ENCODE results near the gene TMC1.
"Not testable (repeated sequence)": the region's sequence is repeated elsewhere in the genome, so short reads cannot be mapped to it uniquely, and the experiment has no call there.

TMC1 gene

DNA sequence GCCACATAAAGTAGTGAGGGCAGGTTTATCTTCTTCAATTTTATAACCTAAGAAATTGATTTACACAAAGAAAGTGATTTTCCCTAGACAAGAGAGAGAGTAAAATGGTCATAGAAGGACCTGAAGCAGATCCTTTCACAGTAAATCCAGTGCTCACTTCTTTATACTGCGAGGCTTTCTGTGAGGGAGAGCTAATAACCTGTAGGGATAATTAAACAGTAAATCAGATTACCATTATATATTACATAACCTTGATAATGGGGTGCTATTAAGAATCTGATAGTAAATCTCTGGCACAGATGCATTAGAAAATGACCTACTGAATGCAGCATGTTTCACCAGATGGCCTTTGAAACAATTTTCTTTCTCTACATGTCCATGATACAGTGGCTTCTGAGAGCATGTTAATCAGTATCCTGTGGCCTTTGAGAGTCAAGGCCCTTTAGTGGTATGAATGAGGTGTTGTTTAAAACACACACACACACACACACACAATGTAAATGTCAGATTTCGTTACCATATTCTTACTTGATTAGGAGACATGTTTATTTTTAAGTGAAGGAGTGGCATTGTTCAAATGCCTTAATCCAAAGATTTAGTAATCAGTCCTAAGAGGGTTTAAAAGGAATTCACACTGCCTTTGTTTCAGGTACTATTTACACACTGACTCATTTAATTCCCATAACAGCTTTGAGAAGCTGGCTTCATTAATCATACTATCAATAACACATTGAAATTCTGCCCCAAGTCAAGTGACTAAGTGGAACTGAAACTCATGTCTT is 306.7 kb downstream of the TMC1 start:
- peaks cover 1% of the 10 kb centered on the region for H3K27me3 Mint-ChIP-seq
- H3K36me3 Mint-ChIP-seq, result no peaks in the 10 kb centered on the region

DNA sequence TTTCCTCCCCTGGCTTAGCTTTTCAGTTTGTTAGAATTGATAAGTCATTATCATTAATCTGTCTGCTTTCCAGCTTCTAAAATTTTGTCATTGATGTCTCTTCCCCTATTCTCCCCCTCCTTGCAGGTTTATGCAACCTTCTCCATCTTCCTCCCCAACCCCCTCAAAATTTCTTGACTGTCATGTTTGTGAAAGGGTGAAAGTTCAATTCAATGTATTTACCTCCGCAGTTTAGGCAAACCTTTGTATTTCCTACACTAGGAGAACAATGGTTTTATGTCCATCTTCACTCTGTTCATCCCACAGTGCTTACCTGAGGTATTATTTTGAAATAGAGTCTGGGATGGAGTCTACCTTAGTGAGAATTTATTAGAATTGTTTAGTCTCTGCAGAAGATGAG is 313.6 kb downstream of the TMC1 start:
- no peak overlapping the region for H3K27ac Mint-ChIP-seq
- H3K4me1 Mint-ChIP-seq (ENCODE audit: low read depth), result no peaks in the 10 kb centered on the region
- H3K27me3 Mint-ChIP-seq, result peaks cover 1% of the 10 kb centered on the region

More for the DNA sequence above, 306.7 kb downstream of the TMC1 start:
- no peaks in the 10 kb centered on the region for H3K9me3 Mint-ChIP-seq (ENCODE audit: low read depth)
- no peak overlapping the region for H3K4me3 Mint-ChIP-seq
- no peaks in the 10 kb centered on the region for H3K4me1 Mint-ChIP-seq (ENCODE audit: low read depth)
- H3K27ac Mint-ChIP-seq, result no peak overlapping the region

DNA sequence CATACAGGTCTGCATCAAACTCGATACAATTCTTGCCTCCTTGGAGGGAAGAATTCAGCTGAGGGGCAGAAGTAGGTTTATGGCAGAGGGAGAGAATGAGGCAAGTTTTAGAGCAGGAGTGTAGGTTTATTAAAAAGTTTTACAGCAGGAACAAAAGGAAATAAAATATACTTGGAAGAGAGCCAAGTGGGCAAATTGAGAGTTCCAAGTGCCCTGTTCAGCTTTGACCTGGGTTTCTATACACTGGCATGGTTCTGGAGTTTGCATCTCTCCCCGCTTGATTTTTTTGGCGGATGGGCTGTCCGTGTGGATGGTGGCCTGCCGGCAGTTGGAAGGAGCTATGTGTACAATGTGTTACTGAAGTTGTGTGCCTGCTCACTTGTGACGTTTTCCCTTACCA is 315.4 kb downstream of the TMC1 start:
- no peak overlapping the region for H3K27ac Mint-ChIP-seq
- H3K4me1 Mint-ChIP-seq (ENCODE audit: low read depth), result no peaks in the 10 kb centered on the region
- no peaks in the 10 kb centered on the region for H3K9me3 Mint-ChIP-seq (ENCODE audit: low read depth)
- peaks cover 1% of the 10 kb centered on the region for H3K27me3 Mint-ChIP-seq
- no peak overlapping the region for H3K4me3 Mint-ChIP-seq
- no peaks in the 10 kb centered on the region for H3K36me3 Mint-ChIP-seq

More for the DNA sequence above, 313.6 kb downstream of the TMC1 start:
- no peaks in the 10 kb centered on the region for H3K9me3 Mint-ChIP-seq (ENCODE audit: low read depth)
- H3K36me3 Mint-ChIP-seq, result no peaks in the 10 kb centered on the region
- no peak overlapping the region for H3K4me3 Mint-ChIP-seq

DNA sequence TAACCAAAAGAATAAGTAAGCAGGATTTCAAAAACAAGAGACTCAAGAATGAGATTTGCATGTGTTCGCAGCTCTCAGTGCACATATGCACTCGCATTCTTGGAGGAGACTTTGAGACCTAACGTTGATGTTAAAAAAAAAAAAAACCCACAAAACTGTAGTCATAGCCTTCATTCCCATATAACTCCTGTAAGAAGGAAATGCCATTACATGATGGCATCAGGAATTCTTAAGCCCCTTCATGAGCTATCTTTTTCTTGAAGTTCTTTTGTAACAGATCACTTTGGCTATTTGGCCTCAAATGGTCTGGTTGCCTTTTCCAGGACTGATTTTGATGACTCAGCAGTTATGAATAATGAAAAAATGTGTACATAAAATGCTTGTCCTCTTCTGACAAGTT is 317.7 kb downstream of the TMC1 start:
- H3K27me3 Mint-ChIP-seq, result peaks cover 1% of the 10 kb centered on the region
- no peaks in the 10 kb centered on the region for H3K9me3 Mint-ChIP-seq (ENCODE audit: low read depth)
- no peaks in the 10 kb centered on the region for H3K4me1 Mint-ChIP-seq (ENCODE audit: low read depth)
- H3K4me3 Mint-ChIP-seq, result no peak overlapping the region
- no peaks in the 10 kb centered on the region for H3K36me3 Mint-ChIP-seq
- no peak overlapping the region for H3K27ac Mint-ChIP-seq

DNA sequence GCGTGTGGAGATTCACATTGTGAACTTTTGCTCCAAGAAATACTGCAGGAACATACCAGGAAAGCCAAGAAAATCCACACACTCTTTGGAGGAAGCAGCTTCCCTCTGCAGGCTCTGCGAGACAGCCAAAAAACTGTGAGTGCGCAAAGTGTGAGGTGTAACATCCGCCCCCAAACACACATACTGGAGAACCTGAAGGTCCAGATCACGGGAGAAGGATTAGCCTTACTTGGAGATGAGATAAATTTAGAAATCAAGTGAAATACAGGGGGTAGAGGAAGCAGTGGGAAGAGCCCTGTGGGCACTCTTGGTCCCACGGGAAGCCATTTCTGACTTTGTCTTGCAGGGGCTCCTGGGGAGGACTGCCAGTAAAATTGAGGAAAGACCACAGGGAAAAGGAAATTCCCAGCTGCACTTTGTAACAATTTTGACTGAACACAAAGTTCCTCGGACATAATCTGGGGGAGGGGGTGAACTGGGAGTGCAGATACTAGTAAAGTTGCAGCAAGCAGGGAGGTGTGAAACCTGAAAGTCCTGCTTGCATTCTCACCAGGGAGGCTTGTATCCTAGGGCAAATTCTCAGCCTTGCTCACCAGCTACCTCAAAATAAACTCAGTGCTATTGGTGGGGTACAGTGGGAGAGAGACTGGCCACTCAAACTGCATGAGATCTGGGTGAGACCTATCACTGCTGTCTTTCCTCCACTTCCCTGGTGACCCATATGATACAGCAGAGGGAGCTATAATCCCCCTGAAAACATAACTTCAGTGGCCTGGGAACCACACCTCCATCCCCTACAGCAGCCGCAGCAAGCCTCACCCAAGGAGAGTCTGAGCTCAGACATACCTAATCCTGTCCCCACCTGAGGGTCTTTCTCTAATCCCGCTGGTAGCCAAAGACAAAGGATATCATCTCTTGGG is 322.4 kb downstream of the TMC1 start:
- H3K4me1 Mint-ChIP-seq (ENCODE audit: low read depth), result no peaks in the 10 kb centered on the region
- H3K27me3 Mint-ChIP-seq, result peaks cover 2% of the 10 kb centered on the region
- H3K27ac Mint-ChIP-seq, result no peak overlapping the region
- no peak overlapping the region for H3K4me3 Mint-ChIP-seq
- peaks cover 21% of the 10 kb centered on the region for H3K9me3 Mint-ChIP-seq (ENCODE audit: low read depth)
- H3K36me3 Mint-ChIP-seq, result no peaks in the 10 kb centered on the region

DNA sequence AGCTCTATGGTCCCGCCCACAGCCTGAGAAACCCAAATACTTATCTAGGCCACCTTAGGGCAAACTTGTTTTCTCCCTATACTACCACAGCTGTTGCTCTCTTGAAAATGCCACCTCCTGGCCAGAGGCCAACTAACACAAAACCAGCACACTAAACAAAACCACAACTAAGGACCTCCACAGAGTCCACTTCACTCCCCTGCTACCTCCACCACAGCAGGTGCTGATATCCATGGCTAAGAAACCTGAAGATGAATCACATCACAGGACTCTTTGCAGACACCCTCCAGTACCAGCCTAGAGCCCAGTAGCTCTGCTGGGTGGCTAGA is 323.0 kb downstream of the TMC1 start:
- H3K4me1 Mint-ChIP-seq (ENCODE audit: low read depth), result no peaks in the 10 kb centered on the region
- peaks cover 2% of the 10 kb centered on the region for H3K27me3 Mint-ChIP-seq
- no peak overlapping the region for H3K4me3 Mint-ChIP-seq
- no peak overlapping the region for H3K27ac Mint-ChIP-seq
- H3K9me3 Mint-ChIP-seq (ENCODE audit: low read depth), result peaks cover 21% of the 10 kb centered on the region
- no peaks in the 10 kb centered on the region for H3K36me3 Mint-ChIP-seq

DNA sequence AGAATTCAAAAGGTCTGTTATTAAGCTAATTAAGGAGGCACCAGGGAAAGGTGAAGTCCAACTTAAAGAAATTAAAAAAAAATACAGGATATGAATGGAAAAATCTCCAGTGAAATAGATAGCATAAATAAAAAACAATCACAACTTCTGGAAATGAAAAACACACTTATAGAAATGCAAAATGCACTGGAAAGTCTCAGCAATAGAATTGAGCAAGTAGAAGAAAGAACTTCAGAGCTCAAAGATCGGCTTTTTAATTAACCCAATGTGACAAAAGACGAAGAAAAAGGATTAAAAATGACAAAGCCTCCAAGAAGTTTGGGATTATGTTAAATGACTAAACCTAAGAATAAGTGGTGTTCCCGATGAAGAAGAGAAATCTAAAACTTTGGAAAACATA is 323.6 kb downstream of the TMC1 start:
- not testable (repeated sequence) for H3K27ac Mint-ChIP-seq; H3K27me3 Mint-ChIP-seq; H3K4me1 Mint-ChIP-seq (ENCODE audit: low read depth); H3K4me3 Mint-ChIP-seq; H3K36me3 Mint-ChIP-seq
- H3K9me3 Mint-ChIP-seq (ENCODE audit: low read depth), result peaks cover 25% of the 10 kb centered on the region

DNA sequence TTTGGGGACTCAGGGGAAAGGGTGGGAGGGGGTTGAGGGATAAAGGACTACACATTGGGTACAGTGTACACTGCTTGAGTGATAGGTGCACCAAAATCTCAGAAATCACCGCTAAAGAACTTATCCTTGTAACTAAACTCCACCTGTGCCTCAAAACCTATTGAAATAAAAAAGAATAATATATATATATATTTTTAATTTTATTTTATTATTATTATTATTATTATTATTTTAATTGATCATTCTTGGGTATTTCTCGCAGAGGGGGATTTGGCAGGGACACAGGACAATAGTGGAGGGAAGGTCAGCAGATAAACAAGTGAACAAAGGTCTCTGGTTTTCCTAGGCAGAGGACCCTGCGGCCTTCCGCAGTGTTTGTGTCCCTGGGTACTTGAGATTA is 328.8 kb downstream of the TMC1 start:
- H3K4me1 Mint-ChIP-seq (ENCODE audit: low read depth); H3K4me3 Mint-ChIP-seq; H3K27me3 Mint-ChIP-seq; H3K36me3 Mint-ChIP-seq; H3K27ac Mint-ChIP-seq: not testable (repeated sequence)
- H3K9me3 Mint-ChIP-seq (ENCODE audit: low read depth), result peaks cover 15% of the 10 kb centered on the region

DNA sequence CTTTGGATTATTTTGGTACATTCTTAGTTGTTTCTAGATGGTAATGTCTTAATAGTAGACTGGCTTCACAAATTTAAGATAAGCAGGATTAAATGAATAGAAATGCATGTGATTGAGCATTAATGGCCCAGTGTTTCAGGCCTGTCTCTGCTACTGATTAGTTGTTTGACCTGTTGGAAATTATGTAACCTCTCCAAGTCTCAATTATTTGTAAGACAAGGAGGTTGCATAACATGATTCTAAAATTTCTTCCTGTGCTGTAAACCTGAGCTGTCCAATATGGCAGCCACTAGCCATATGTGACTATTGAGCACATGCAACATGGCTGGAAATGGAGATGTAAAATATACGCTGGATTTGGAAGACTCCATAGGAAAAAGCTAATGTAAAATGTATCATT is 333.9 kb downstream of the TMC1 start:
- Mint-ChIP-seq H3K36me3 (no peaks in the 10 kb centered on the region), H3K4me1 (ENCODE audit: low read depth) (no peaks in the 10 kb centered on the region), H3K4me3 (no peak overlapping the region), H3K9me3 (ENCODE audit: low read depth) (no peaks in the 10 kb centered on the region), H3K27ac (no peak overlapping the region), H3K27me3 (peaks cover 2% of the 10 kb centered on the region)

DNA sequence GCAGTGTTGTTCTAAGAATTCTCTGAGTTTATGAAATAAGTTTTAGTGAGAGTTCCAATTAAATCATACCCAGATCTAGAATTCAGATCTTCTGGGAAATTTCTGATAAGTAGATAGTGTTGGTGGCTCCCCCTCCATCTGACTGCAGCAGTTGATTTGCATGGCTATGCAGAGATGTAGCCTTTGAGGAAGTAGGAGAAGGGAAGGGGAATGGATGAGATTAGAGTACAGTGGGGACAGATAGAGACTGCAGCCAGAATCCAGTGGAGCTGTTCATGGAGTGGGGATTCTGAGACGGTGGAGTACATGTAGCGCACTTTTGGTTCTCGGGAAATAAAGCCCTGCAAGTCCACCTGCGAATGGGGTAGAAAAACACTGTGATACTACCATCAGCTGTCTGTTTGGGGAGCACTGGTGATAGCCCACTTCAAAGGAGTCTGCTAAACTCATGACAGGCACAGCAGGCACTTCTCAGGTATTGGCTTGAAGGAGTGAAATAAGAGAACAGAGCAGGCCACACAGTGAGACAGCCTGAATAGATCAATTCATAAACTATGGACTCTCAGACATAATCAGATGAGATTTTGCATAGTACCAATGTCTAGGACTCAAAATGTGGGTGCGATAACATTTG is 334.6 kb downstream of the TMC1 start:
- H3K4me1 Mint-ChIP-seq (ENCODE audit: low read depth), result no peaks in the 10 kb centered on the region
- H3K27ac Mint-ChIP-seq, result no peak overlapping the region
- H3K4me3 Mint-ChIP-seq, result no peak overlapping the region
- no peaks in the 10 kb centered on the region for H3K36me3 Mint-ChIP-seq
- H3K27me3 Mint-ChIP-seq, result peaks cover 2% of the 10 kb centered on the region
- H3K9me3 Mint-ChIP-seq (ENCODE audit: low read depth), result no peaks in the 10 kb centered on the region

DNA sequence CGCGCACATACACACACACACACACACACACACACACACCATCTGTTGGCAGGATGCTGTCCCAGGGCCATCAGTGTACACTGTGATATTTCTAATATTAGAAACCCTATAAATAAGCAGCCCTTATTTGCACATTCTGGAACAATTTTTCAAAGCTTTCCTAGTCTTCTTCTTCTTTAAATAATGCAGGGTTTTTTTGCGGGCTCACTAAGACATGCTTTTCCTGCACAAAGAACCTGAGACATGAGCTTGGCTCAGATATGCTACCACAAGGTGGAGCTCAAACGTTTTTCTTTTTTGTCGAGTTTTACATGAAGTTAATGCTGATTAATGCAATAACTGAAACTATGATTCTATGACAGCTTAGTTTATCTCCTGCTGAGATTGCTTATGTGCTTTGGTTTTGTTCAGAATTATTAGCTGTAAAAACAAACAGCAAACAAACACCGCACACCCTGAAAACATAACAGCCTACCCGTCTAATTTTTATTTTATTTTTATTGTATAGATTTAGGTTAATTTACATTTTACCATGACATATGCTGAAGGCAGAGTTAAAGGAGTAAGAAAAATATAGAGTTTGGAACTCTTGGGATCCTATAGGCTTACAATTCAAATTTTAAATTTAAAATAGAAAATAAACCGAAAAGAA is 335.7 kb downstream of the TMC1 start:
- no peaks in the 10 kb centered on the region for H3K27me3 Mint-ChIP-seq
- H3K9me3 Mint-ChIP-seq (ENCODE audit: low read depth), result no peaks in the 10 kb centered on the region
- no peaks in the 10 kb centered on the region for H3K36me3 Mint-ChIP-seq
- H3K4me3 Mint-ChIP-seq, result no peak overlapping the region
- no peak overlapping the region for H3K27ac Mint-ChIP-seq
- no peaks in the 10 kb centered on the region for H3K4me1 Mint-ChIP-seq (ENCODE audit: low read depth)

DNA sequence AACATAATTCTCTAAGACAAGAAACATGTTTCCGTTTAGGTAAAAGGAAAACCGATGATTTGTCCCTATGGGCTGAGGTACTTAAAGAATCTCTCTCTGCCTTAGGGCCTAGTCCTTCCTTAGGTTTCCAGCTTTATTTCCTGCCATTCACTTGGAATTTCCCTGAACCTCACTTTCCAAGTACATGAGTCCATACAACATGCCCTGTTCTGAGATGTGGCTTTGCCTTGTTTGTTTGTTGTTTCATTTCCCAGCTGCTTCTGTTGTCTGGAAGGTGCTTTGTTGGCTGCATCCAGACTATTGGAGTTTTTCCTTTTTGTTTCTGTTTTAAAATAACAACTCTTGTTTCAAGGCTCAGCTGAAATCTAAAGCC is 336.2 kb downstream of the TMC1 start:
- no peaks in the 10 kb centered on the region for H3K36me3 Mint-ChIP-seq
- H3K9me3 Mint-ChIP-seq (ENCODE audit: low read depth), result no peaks in the 10 kb centered on the region
- no peaks in the 10 kb centered on the region for H3K4me1 Mint-ChIP-seq (ENCODE audit: low read depth)
- no peak overlapping the region for H3K27ac Mint-ChIP-seq
- H3K4me3 Mint-ChIP-seq, result no peak overlapping the region
- no peaks in the 10 kb centered on the region for H3K27me3 Mint-ChIP-seq

DNA sequence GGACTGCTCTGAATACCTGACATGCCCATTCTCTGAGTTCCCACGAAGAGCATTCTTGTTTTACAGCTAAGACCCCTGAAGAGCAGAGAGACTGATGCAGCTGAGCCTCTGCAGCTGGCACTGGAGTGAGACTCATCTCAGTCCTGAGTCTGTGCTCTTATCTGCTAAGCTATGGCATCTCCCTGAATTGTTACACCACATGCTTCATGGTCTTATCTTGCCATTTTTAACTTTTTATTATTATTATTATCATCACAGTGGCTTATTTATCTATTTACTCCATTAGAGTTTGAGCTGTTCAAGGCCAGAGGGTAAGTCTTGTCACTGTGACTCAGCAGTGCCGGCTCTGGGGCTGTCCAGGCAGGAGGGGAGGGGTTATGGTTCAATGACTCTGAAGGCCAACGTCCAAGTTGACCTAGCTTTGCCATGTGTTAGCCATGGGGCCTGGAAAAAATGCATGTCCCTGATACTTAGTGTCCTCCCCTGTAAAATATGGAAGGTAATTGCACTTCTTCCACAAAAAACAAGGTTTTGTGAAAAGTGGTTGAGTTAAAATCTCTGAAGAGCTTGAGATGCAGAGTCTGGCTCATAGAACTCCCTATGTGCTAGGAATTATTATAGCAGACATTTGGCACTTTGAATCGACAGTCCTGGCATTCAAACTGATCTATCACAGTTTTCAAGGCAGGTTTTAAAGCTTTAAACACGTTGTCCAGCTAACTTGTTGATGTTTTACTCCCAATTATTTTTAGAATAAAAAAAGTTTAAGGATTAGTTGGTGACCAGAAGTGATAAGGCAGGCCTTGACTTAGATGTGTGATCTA is 336.9 kb downstream of the TMC1 start:
- no peak overlapping the region for H3K4me3 Mint-ChIP-seq
- no peak overlapping the region for H3K27ac Mint-ChIP-seq
- no peaks in the 10 kb centered on the region for H3K27me3 Mint-ChIP-seq
- no peaks in the 10 kb centered on the region for H3K9me3 Mint-ChIP-seq (ENCODE audit: low read depth)
- no peaks in the 10 kb centered on the region for H3K4me1 Mint-ChIP-seq (ENCODE audit: low read depth)
- no peaks in the 10 kb centered on the region for H3K36me3 Mint-ChIP-seq

DNA sequence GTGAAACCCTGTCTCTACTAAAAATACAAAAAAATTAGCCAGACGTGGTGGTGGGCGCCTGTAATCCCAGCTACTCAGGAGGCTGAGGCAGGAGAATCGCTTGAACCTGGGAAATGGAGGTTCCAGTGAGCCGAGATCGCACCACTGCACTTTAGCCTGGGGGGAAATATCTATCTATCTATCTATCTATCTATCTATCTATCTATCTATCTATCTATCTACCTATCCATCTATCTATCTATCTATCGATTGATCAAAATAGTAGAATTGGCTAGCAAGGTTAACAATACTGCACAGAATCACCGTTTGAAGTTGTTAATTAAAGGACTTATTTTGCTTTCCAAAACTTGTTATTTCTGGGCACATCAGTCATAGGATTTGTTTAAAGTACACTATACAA is 341.4 kb downstream of the TMC1 start:
- not testable (repeated sequence) for H3K27ac Mint-ChIP-seq; H3K36me3 Mint-ChIP-seq; H3K4me3 Mint-ChIP-seq; H3K27me3 Mint-ChIP-seq; H3K9me3 Mint-ChIP-seq (ENCODE audit: low read depth); H3K4me1 Mint-ChIP-seq (ENCODE audit: low read depth)
